A673 (cell line): Measurements from ENCODE around the gene OSBPL8.

Experiments
- CTCF ChIP-seq: fragments of 300-800, 200-600 bp; sonication (generic); conservative IDR thresholded peaks from 2 replicates; pipeline ENCODE4 v1.5.1; 2017; ENCODE audit warnings: low read depth, mild to moderate bottlenecking, antibody characterized with exemption, low read length, moderate library complexity, mixed read lengths
- EZH2 ChIP-seq: fragments of 200-600 bp; sonication (generic); IDR thresholded peaks from 2 replicates; pipeline ENCODE4 v1.6.1; 2017; ENCODE audit warnings: borderline replicate concordance, low read depth, mild to moderate bottlenecking, mixed read lengths, antibody characterized with exemption, low read length; ENCODE audit not compliant: poor library complexity, severe bottlenecking

GRCh38 chr12:76441016-76441415 lies 118.6 kb downstream of the OSBPL8 start:
- TF ChIP-seq CTCF (no peak), EZH2 (no peak)
